ENCODE results near the gene TRPM6. TPM values are rescaled to one million over a fixed set of nuclear protein-coding genes. Genes with fewer than 3 reads are reported as not detected.

The TRPM6 gene
- total RNA-seq, 1 experiment from 2014 or later: 0.57 TPM

DNA sequence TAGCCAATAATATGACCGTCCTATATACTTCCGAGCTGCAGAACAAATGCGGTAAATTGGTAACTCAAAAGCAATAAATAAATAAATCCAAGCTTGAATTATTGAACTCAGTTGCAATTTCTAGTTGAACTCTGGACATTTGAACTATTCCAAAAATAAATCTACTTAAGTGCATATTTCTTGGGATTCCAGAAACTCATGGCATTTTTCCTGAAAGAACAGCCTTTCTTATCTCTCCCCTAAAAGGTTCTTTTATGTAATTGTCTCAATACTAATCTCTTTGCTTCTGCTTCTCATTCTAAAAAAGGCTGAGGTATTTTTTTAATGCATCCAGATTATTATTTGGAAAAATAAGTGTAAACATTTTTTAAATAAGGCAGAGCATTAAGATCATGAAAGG is 131.7 kb downstream of the TRPM6 start:
- Histone ChIP-seq H2BK20ac (ENCODE audit: low read depth, low read length, poor library complexity, severe bottlenecking) (no peak overlapping the region), H3K18ac (ENCODE audit: insufficient read length, low read depth, low read length) (no peak overlapping the region), H3K14ac (ENCODE audit: insufficient read depth, low read length) (no peak overlapping the region), H2BK12ac (ENCODE audit: insufficient read length, low read depth, low read length) (no peak overlapping the region), H3K4me2 (ENCODE audit: insufficient read depth, insufficient read length, low read length) (no peak overlapping the region), H3K9ac (ENCODE audit: extremely low read depth, insufficient read length, low read length) (no peak overlapping the region), H3T11ph (ENCODE audit: low read length) (no peak overlapping the region), H3K79me1 (ENCODE audit: insufficient read depth, low read depth, low read length, poor library complexity, severe bottlenecking) (no peaks in the 10 kb centered on the region), H2BK15ac (ENCODE audit: low read depth, low read length) (no peak overlapping the region), H4K5ac (ENCODE audit: insufficient read length, low read depth, low read length) (no peak overlapping the region), H3K23ac (ENCODE audit: insufficient read length, low read depth, low read length) (no peak overlapping the region), H3K4ac (ENCODE audit: low read depth, low read length) (no peak overlapping the region), H4K20me1 (ENCODE audit: control insufficient read depth, insufficient read depth, insufficient read length) (no peaks in the 10 kb centered on the region), H3K27ac (ENCODE audit: insufficient read length, low read depth, low read length) (no peak overlapping the region), H3K56ac (ENCODE audit: insufficient read length, low read depth, low read length) (no peak overlapping the region), H2AK5ac (ENCODE audit: insufficient read length, low read length) (no peak overlapping the region), H4K8ac (replicated peaks; ENCODE audit: insufficient read length, low read depth, low read length) (no peak overlapping the region), H3K4me1 (ENCODE audit: insufficient read depth, low read length) (no peaks in the 10 kb centered on the region), H3K9me3 (ENCODE audit: control insufficient read depth, low read depth, low read length) (no peaks in the 10 kb centered on the region), H3K27me3 (ENCODE audit: insufficient read depth, low read length) (no peaks in the 10 kb centered on the region), H3K79me2 (ENCODE audit: insufficient read depth, low read length) (no peaks in the 10 kb centered on the region), H2AFZ (ENCODE audit: low read length) (no peak overlapping the region), H2BK5ac (ENCODE audit: insufficient read length, low read length) (no peak overlapping the region), H3K23me2 (ENCODE audit: insufficient read length, low read depth, low read length, poor library complexity, severe bottlenecking) (no peaks in the 10 kb centered on the region), H4K91ac (ENCODE audit: insufficient read length, low read depth, low read length) (no peak overlapping the region), H2BK120ac (ENCODE audit: low read depth, low read length, poor library complexity, severe bottlenecking) (no peak overlapping the region)
- DNase-seq: no peak
- no peaks in the 10 kb centered on the region for H3K4me1 Mint-ChIP-seq
- no CpG with 5 or more reads among the region's 3 CpGs for WGBS (ENCODE audit: extremely low coverage, insufficient read length, low lambda C conversion rate)
- no peaks in the 10 kb centered on the region for H3K27me3 Mint-ChIP-seq (ENCODE audit: low read depth)
- H3K36me3 Mint-ChIP-seq (ENCODE audit: insufficient read depth in 1 of 3, low read depth in 3 of 3): no peaks in the 10 kb centered on the region
- TF ChIP-seq, protein P1, sequence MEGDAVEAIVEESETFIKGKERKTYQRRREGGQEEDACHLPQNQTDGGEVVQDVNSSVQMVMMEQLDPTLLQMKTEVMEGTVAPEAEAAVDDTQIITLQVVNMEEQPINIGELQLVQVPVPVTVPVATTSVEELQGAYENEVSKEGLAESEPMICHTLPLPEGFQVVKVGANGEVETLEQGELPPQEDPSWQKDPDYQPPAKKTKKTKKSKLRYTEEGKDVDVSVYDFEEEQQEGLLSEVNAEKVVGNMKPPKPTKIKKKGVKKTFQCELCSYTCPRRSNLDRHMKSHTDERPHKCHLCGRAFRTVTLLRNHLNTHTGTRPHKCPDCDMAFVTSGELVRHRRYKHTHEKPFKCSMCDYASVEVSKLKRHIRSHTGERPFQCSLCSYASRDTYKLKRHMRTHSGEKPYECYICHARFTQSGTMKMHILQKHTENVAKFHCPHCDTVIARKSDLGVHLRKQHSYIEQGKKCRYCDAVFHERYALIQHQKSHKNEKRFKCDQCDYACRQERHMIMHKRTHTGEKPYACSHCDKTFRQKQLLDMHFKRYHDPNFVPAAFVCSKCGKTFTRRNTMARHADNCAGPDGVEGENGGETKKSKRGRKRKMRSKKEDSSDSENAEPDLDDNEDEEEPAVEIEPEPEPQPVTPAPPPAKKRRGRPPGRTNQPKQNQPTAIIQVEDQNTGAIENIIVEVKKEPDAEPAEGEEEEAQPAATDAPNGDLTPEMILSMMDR (conservative IDR thresholded peaks at IDR 0.05): no peak
- no peaks in the 10 kb centered on the region for H3K9me3 Mint-ChIP-seq
- no peak overlapping the region for H3K4me3 Mint-ChIP-seq
- no peak overlapping the region for H3K27ac Mint-ChIP-seq

All from H9 (cell line).